Liver (tissue), 9 donors: ENCODE data around the gene GUCY2F. TPM values are rescaled to one million over a fixed set of nuclear protein-coding genes. Genes with fewer than 3 reads are reported as not detected.

Source experiments
- DNase-seq: peaks from one replicate; pipeline ENCODE4 v3.0.0-alpha.2; 2017; ENCODE audit warnings: low spot score
- H3K27ac ChIP-seq, 2 donors: one replicate each; pipeline ENCODE4 v1.7.0; 2013; ENCODE audit warnings: inconsistent platforms in 2 of 2, low read length in 2 of 2, control low read depth in 1 of 2, low read depth in 1 of 2, mild to moderate bottlenecking in 1 of 2
- H3K27me3 ChIP-seq, 4 donors: one replicate each; pipeline versions ENCODE4 v1.6.1 to v1.7.0; 2013; ENCODE audit warnings: low read length in 3 of 4, inconsistent platforms in 1 of 4, mild to moderate bottlenecking in 1 of 4, moderate library complexity in 1 of 4; ENCODE audit not compliant: control insufficient read depth in 4 of 4, insufficient read depth in 4 of 4
- H3K36me3 ChIP-seq, 4 donors: one replicate each; pipeline versions ENCODE4 v1.6.1 to v1.7.0; 2013; ENCODE audit warnings: low read length in 3 of 4, mild to moderate bottlenecking in 3 of 4, low read depth in 1 of 4, moderate library complexity in 1 of 4; ENCODE audit not compliant: control insufficient read depth in 4 of 4, insufficient read depth in 3 of 4
- H3K4me1 ChIP-seq, 4 donors: one replicate each; pipeline versions ENCODE4 v1.6.1 to v1.7.0; 2013; ENCODE audit warnings: low read length in 3 of 4, mild to moderate bottlenecking in 3 of 4, moderate library complexity in 1 of 4; ENCODE audit not compliant: control insufficient read depth in 4 of 4, insufficient read depth in 4 of 4
- H3K4me3 ChIP-seq, 3 donors: one replicate each; pipeline versions ENCODE4 v1.6.1 to v1.7.0; 2013; ENCODE audit warnings: low read length in 3 of 3, control low read depth in 1 of 3, low read depth in 1 of 3, mild to moderate bottlenecking in 1 of 3
- H3K9ac ChIP-seq, 2 donors: one replicate each; pipeline ENCODE4 v1.7.0; 2013; ENCODE audit warnings: low read length in 2 of 2, mild to moderate bottlenecking in 2 of 2, moderate library complexity in 2 of 2, control low read depth in 1 of 2, low read depth in 1 of 2
- H3K9me3 ChIP-seq, 4 donors: one replicate each; pipeline versions ENCODE4 v1.6.1 to v1.7.0; 2013; ENCODE audit warnings: low read length in 3 of 4; ENCODE audit not compliant: control insufficient read depth in 4 of 4
- EGR1 ChIP-seq, 2 donors: IDR thresholded peaks; 2 replicates each; pipeline ENCODE4 v1.6.1; 2016 to 2018; ENCODE audit warnings: antibody characterized with exemption in 2 of 2, low read depth in 2 of 2
- FOXA1 ChIP-seq: IDR thresholded peaks from 2 replicates; pipeline ENCODE4 v1.6.1; 2016; ENCODE audit warnings: antibody characterized with exemption
- FOXA2 ChIP-seq: IDR thresholded peaks from 2 replicates; pipeline ENCODE4 v1.6.1; 2016; ENCODE audit warnings: antibody characterized with exemption
- GABPA ChIP-seq, 2 donors: IDR thresholded peaks in 1 of 2; conservative IDR thresholded peaks in 1 of 2; 2 replicates each; pipeline ENCODE4 v1.6.1; 2016; ENCODE audit warnings: antibody characterized with exemption in 2 of 2, mild to moderate bottlenecking in 1 of 2, moderate library complexity in 1 of 2
- HNF4A ChIP-seq, 2 donors: conservative IDR thresholded peaks; 2 replicates each; pipeline ENCODE4 v1.6.1; 2016; ENCODE audit warnings: antibody characterized with exemption in 2 of 2, mild to moderate bottlenecking in 2 of 2
- HNF4G ChIP-seq: IDR thresholded peaks from 2 replicates; pipeline ENCODE4 v1.6.1; 2016; ENCODE audit warnings: antibody characterized with exemption
- JUND ChIP-seq, 2 donors: IDR thresholded peaks; 2 replicates each; pipeline ENCODE4 v1.6.1; 2016; ENCODE audit warnings: antibody characterized with exemption in 2 of 2
- NR2F2 ChIP-seq: IDR thresholded peaks from 2 replicates; pipeline ENCODE4 v1.6.1; 2016; ENCODE audit warnings: antibody characterized with exemption
- RAD21 ChIP-seq, 2 donors: IDR thresholded peaks; 2 replicates each; pipeline ENCODE4 v1.6.1; 2016; ENCODE audit warnings: antibody characterized with exemption in 2 of 2, mild to moderate bottlenecking in 2 of 2
- RXRA ChIP-seq, 2 donors: IDR thresholded peaks; 2 replicates each; pipeline ENCODE4 v1.6.1; 2017 to 2018; ENCODE audit warnings: antibody characterized with exemption in 2 of 2, mild to moderate bottlenecking in 1 of 2
- SP1 ChIP-seq: IDR thresholded peaks from 2 replicates; pipeline ENCODE4 v1.6.1; 2018; ENCODE audit warnings: antibody characterized with exemption, mild to moderate bottlenecking
- TAF1 ChIP-seq: conservative IDR thresholded peaks from 2 replicates; pipeline ENCODE4 v1.6.1; 2016; ENCODE audit warnings: antibody characterized with exemption, mild to moderate bottlenecking
- YY1 ChIP-seq: IDR thresholded peaks from 2 replicates; pipeline ENCODE4 v1.6.1; 2016; ENCODE audit warnings: antibody characterized with exemption, mild to moderate bottlenecking
- WGBS: extraction: QIAGEN DNeasy Blood & Tissue Kit; methylation state at CpG from one replicate; pipeline ENCODE4 v1.1.7; 2013; 5-methylcytosine and 5-hydroxymethylcytosine counted together
- polyA plus RNA-seq, 2 donors: library from polyadenylated mRNA; stranded (reverse) in 1 of 2; unstranded in 1 of 2; fragments of 200-250 nt in 1 of 2; fragments of >200 nt in 1 of 2; fragmentation: Nextera tagmentation in 1 of 2; extraction: Ambion mirVana in 1 of 2; gene quantifications; one replicate each; pipeline versions ENCODE4 v1.2.1 to v1.2.3, GENCODE V29; 2013 to 2015
- total RNA-seq, 2 donors: library from RNA; depleted of rRNA; stranded (reverse); fragments of >200 nt; gene quantifications; one replicate each; pipeline ENCODE4 v1.2.3, GENCODE V29; 2014
- TF ChIP-seq, protein P1 (sequence below): IDR thresholded peaks from 2 replicates; pipeline ENCODE4 v1.6.1; 2016; ENCODE audit warnings: antibody characterized with exemption
- TF ChIP-seq, protein P2 (sequence below): IDR thresholded peaks from 2 replicates; pipeline ENCODE4 v1.6.1; 2016; ENCODE audit warnings: antibody characterized with exemption
- TF ChIP-seq, protein P3 (sequence below): IDR thresholded peaks from 2 replicates; pipeline ENCODE4 v1.6.1; 2016; ENCODE audit warnings: antibody characterized with exemption, mild to moderate bottlenecking
- TF ChIP-seq, protein P4 (sequence below): fragments of 150-350 bp; IDR thresholded peaks from 2 replicates; pipeline ENCODE4 v1.5.1; 2017; ENCODE audit warnings: improper control_type of control experiment, low read depth, low read length; ENCODE audit not compliant: missing input control
- TF ChIP-seq, protein P5 (sequence below): IDR thresholded peaks from 2 replicates; pipeline ENCODE4 v1.6.1; 2016; ENCODE audit warnings: antibody characterized with exemption
- donor health status: healthy.
- donor health status: healthy.
- donor health status: healthy.
- donor health status: healthy.
- donor health status: healthy.

GUCY2F gene
- total and polyA plus RNA-seq, 4 donors, result under 0.01 TPM; not detected in 2

DNA sequence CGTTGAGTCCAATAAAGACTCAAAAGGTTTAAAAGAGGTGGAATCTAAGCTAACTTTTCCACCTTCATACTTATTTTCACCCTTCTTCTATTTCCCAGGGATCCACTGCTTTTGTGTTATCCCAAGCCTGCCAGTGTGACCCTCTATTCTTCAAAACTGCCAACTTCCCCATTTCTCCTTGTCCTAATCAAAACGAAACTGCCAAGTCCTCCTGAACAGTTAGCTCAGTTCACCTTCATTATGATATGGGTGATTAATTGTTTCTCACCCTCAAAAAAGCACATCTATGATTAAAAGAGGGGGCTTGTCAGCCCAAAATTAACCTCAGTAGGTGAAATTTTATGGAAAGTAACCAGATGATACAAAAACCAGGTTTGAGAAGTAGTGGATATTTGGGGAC is 108.4 kb downstream of the GUCY2F start:
- WGBS, result 79% methylated on average over 2 of the region's 2 CpGs
- TF ChIP-seq FOXA1 (no peak), SP1 (no peak), EGR1 (IDR thresholded peaks at IDR 0.05; ENCODE audit: low read depth in 2 of 2) (no peak), HNF4G (no peak), GABPA (IDR thresholded peaks at IDR 0.05 in 1 of 2, conservative IDR thresholded peaks at IDR 0.05 in 1 of 2) (no peak), YY1 (no peak), FOXA2 (no peak), HNF4A (conservative IDR thresholded peaks at IDR 0.05) (no peak), RXRA (IDR thresholded peaks at IDR 0.05) (no peak), RAD21 (IDR thresholded peaks at IDR 0.05) (no peak)
- TF ChIP-seq, protein P1, sequence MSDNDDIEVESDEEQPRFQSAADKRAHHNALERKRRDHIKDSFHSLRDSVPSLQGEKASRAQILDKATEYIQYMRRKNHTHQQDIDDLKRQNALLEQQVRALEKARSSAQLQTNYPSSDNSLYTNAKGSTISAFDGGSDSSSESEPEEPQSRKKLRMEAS, result no peak
- TF ChIP-seq, protein P2, sequence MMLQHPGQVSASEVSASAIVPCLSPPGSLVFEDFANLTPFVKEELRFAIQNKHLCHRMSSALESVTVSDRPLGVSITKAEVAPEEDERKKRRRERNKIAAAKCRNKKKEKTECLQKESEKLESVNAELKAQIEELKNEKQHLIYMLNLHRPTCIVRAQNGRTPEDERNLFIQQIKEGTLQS, result no peak
- TF ChIP-seq, protein P3, sequence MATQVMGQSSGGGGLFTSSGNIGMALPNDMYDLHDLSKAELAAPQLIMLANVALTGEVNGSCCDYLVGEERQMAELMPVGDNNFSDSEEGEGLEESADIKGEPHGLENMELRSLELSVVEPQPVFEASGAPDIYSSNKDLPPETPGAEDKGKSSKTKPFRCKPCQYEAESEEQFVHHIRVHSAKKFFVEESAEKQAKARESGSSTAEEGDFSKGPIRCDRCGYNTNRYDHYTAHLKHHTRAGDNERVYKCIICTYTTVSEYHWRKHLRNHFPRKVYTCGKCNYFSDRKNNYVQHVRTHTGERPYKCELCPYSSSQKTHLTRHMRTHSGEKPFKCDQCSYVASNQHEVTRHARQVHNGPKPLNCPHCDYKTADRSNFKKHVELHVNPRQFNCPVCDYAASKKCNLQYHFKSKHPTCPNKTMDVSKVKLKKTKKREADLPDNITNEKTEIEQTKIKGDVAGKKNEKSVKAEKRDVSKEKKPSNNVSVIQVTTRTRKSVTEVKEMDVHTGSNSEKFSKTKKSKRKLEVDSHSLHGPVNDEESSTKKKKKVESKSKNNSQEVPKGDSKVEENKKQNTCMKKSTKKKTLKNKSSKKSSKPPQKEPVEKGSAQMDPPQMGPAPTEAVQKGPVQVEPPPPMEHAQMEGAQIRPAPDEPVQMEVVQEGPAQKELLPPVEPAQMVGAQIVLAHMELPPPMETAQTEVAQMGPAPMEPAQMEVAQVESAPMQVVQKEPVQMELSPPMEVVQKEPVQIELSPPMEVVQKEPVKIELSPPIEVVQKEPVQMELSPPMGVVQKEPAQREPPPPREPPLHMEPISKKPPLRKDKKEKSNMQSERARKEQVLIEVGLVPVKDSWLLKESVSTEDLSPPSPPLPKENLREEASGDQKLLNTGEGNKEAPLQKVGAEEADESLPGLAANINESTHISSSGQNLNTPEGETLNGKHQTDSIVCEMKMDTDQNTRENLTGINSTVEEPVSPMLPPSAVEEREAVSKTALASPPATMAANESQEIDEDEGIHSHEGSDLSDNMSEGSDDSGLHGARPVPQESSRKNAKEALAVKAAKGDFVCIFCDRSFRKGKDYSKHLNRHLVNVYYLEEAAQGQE, result no peak
- Histone ChIP-seq H3K9ac (no peak overlapping the region), H3K36me3 (no peaks in the 10 kb centered on the region), H3K9me3 (no peaks in the 10 kb centered on the region), H3K27ac (no peak overlapping the region), H3K4me1 (no peaks in the 10 kb centered on the region), H3K27me3 (no peaks in the 10 kb centered on the region), H3K4me3 (no peak overlapping the region)
- DNase-seq, result no peak

DNA sequence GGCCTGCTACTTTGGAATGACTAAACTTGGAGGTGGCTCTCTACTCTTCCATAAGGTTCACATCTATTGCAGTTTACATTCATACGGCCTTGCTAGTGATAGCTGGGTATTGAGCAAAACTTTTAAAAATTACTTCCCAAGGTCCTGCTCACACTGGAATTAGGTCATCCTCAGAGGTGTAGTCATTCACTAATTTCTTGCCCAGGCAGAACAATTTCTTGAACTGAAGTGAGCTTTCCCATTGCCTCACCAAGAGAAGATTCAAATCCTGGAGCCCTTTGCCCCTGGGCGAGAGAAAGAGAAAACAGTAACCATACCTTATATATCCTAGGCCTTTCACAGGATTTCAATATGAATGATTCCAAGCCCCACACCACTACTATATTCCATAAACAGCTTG is 109.2 kb downstream of the GUCY2F start:
- WGBS, result 89% methylated on average over 2 of the region's 2 CpGs
- Histone ChIP-seq H3K4me3 (no peak overlapping the region), H3K27me3 (no peaks in the 10 kb centered on the region), H3K9me3 (no peaks in the 10 kb centered on the region), H3K9ac (no peak overlapping the region), H3K4me1 (no peaks in the 10 kb centered on the region), H3K36me3 (no peaks in the 10 kb centered on the region), H3K27ac (no peak overlapping the region)
- TF ChIP-seq HNF4G (no peak), TAF1 (no peak), HNF4A (conservative IDR thresholded peaks at IDR 0.05) (no peak), FOXA2 (no peak), JUND (IDR thresholded peaks at IDR 0.05) (no peak), NR2F2 (no peak), GABPA (IDR thresholded peaks at IDR 0.05 in 1 of 2, conservative IDR thresholded peaks at IDR 0.05 in 1 of 2) (no peak), YY1 (no peak), EGR1 (IDR thresholded peaks at IDR 0.05; ENCODE audit: low read depth in 2 of 2) (no peak), FOXA1 (no peak), RAD21 (IDR thresholded peaks at IDR 0.05) (no peak), SP1 (no peak), RXRA (IDR thresholded peaks at IDR 0.05) (no peak)
- TF ChIP-seq, protein P4, sequence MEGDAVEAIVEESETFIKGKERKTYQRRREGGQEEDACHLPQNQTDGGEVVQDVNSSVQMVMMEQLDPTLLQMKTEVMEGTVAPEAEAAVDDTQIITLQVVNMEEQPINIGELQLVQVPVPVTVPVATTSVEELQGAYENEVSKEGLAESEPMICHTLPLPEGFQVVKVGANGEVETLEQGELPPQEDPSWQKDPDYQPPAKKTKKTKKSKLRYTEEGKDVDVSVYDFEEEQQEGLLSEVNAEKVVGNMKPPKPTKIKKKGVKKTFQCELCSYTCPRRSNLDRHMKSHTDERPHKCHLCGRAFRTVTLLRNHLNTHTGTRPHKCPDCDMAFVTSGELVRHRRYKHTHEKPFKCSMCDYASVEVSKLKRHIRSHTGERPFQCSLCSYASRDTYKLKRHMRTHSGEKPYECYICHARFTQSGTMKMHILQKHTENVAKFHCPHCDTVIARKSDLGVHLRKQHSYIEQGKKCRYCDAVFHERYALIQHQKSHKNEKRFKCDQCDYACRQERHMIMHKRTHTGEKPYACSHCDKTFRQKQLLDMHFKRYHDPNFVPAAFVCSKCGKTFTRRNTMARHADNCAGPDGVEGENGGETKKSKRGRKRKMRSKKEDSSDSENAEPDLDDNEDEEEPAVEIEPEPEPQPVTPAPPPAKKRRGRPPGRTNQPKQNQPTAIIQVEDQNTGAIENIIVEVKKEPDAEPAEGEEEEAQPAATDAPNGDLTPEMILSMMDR, result no peak
- TF ChIP-seq, protein P2, result no peak
- TF ChIP-seq, protein P1, result no peak
- TF ChIP-seq, protein P3, result no peak
- TF ChIP-seq, protein P5, sequence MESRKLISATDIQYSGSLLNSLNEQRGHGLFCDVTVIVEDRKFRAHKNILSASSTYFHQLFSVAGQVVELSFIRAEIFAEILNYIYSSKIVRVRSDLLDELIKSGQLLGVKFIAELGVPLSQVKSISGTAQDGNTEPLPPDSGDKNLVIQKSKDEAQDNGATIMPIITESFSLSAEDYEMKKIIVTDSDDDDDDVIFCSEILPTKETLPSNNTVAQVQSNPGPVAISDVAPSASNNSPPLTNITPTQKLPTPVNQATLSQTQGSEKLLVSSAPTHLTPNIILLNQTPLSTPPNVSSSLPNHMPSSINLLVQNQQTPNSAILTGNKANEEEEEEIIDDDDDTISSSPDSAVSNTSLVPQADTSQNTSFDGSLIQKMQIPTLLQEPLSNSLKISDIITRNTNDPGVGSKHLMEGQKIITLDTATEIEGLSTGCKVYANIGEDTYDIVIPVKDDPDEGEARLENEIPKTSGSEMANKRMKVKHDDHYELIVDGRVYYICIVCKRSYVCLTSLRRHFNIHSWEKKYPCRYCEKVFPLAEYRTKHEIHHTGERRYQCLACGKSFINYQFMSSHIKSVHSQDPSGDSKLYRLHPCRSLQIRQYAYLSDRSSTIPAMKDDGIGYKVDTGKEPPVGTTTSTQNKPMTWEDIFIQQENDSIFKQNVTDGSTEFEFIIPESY, result no peak
- DNase-seq, result no peak
